H1 (cell line): Measurements from ENCODE around the gene ADAMTS17. TPM values are rescaled to one million over a fixed set of nuclear protein-coding genes. Genes with fewer than 3 reads are reported as not detected.

Source experiments
- CTCF ChIA-PET: fragments of 300-600 bp; sonication (Branson Sonifier 250); formaldehyde crosslinking; loops from one replicate; lab custom pipeline; 2021; ENCODE audit not compliant: partially characterized antibody; lab: Charles Lee
- POLR2A ChIA-PET: fragments of 300-600 bp; sonication (Branson Sonifier 250); formaldehyde crosslinking; loops from one replicate; lab custom pipeline; 2021; ENCODE audit warnings: inconsistent platforms; ENCODE audit not compliant: partially characterized antibody; lab: Charles Lee
- DNase-seq, 2 experiments: peaks; one replicate each; pipeline versions ENCODE4 v3.0.0 to v3.0.0-alpha.2; 2010 to 2022; ENCODE audit warnings: low spot score in 2 of 2, low read depth in 1 of 2, mixed read lengths in 1 of 2
- FAIRE-seq: peaks from 2 replicates; lab custom pipeline; 2011; peaks lifted over from hg19 to GRCh38; lab: Jason Lieb, UNC
- H2AFZ ChIP-seq: 2 replicates; pipeline ENCODE4 v1.8.1; 2012; ENCODE audit warnings: low read length, inconsistent platforms
- H2AK5ac ChIP-seq: 2 replicates; pipeline ENCODE4 v1.6.1; 2013; ENCODE audit warnings: low read depth, low read length
- H2BK120ac ChIP-seq: replicated peaks from 2 replicates; pipeline ENCODE3; 2013; ENCODE audit warnings: low read depth, low read length, inconsistent platforms
- H2BK12ac ChIP-seq: 2 replicates; pipeline ENCODE4 v1.6.1; 2013; ENCODE audit warnings: low read depth, low read length
- H2BK15ac ChIP-seq: 2 replicates; pipeline ENCODE4 v1.6.1; 2013; ENCODE audit warnings: low read length
- H2BK20ac ChIP-seq: 2 replicates; pipeline ENCODE4 v1.6.1; 2013; ENCODE audit warnings: low read length
- H2BK5ac ChIP-seq: 2 replicates; pipeline ENCODE4 v1.6.1; 2013; ENCODE audit warnings: low read depth, low read length
- H3K14ac ChIP-seq: 2 replicates; pipeline ENCODE4 v1.6.1; 2013; ENCODE audit warnings: inconsistent platforms; ENCODE audit not compliant: insufficient read length
- H3K18ac ChIP-seq: 2 replicates; pipeline ENCODE4 v1.6.1; 2013; ENCODE audit warnings: low read length; ENCODE audit errors: extremely low read depth
- H3K23ac ChIP-seq: 2 replicates; pipeline ENCODE4 v1.6.1; 2013; ENCODE audit warnings: inconsistent platforms; ENCODE audit not compliant: insufficient read length
- H3K23me2 ChIP-seq: 2 replicates; pipeline ENCODE4 v1.6.1; 2013; ENCODE audit warnings: low read depth, low read length
- H3K27ac ChIP-seq: 2 replicates; pipeline ENCODE4 v1.6.1; 2011; ENCODE audit warnings: low read depth, low read length, inconsistent platforms
- H3K27me3 ChIP-seq, 4 experiments: replicated peaks in 1 of 4; 1 replicate in 1 of 4; 2 replicates in 3 of 4; pipeline versions ENCODE4 v1.6.1 to v1.8.1; 2011 to 2013; ENCODE audit warnings: low read length in 3 of 4, mild to moderate bottlenecking in 3 of 4, inconsistent platforms in 2 of 4, mixed read lengths in 2 of 4, moderate library complexity in 1 of 4; ENCODE audit not compliant: control insufficient read depth in 3 of 4, insufficient read depth in 3 of 4; ENCODE audit errors: extremely low read depth in 1 of 4
- H3K36me3 ChIP-seq, 4 experiments: 2 replicates each; pipeline versions ENCODE4 v1.6.1 to v1.8.1; 2011 to 2013; ENCODE audit warnings: mild to moderate bottlenecking in 4 of 4, low read length in 3 of 4, moderate library complexity in 2 of 4, control low read depth in 1 of 4, inconsistent platforms in 1 of 4; ENCODE audit not compliant: insufficient read depth in 4 of 4, control insufficient read depth in 2 of 4
- H3K4ac ChIP-seq: replicated peaks from 2 replicates; pipeline ENCODE3; 2013; ENCODE audit warnings: low read length, low read depth, mixed read lengths, inconsistent platforms; ENCODE audit not compliant: insufficient read length
- H3K4me1 ChIP-seq, 4 experiments: replicated peaks in 1 of 4; 1 replicate in 1 of 4; 2 replicates in 3 of 4; pipeline versions ENCODE4 v1.6.1 to v1.8.1; 2011 to 2013; ENCODE audit warnings: low read length in 3 of 4, inconsistent platforms in 2 of 4, mixed read lengths in 1 of 4; ENCODE audit not compliant: insufficient read depth in 4 of 4, control insufficient read depth in 3 of 4
- H3K4me2 ChIP-seq, 2 experiments: 2 replicates each; pipeline versions ENCODE4 v1.6.1 to v1.8.1; 2011 to 2013; ENCODE audit warnings: low read depth in 2 of 2, low read length in 2 of 2, control low read depth in 1 of 2, inconsistent platforms in 1 of 2, mild to moderate bottlenecking in 1 of 2; ENCODE audit not compliant: insufficient read depth in 1 of 2
- H3K4me3 ChIP-seq, 4 experiments: fragments of 200-600, 300-600 bp in 1 of 4; sonication (generic), shearing (Covaris generic), sonication (Bioruptor Twin) in 1 of 4; 2 replicates each; pipeline versions ENCODE4 v1.5.1 to v1.8.1; 2011 to 2016; ENCODE audit warnings: low read length in 4 of 4, low read depth in 3 of 4, control low read depth in 2 of 4, inconsistent platforms in 2 of 4, mild to moderate bottlenecking in 2 of 4, mixed read lengths in 1 of 4, moderate library complexity in 1 of 4; ENCODE audit not compliant: insufficient read depth in 2 of 4; ENCODE audit errors: extremely low read depth in 1 of 4
- H3K56ac ChIP-seq: replicated peaks from 2 replicates; pipeline ENCODE3; 2013; ENCODE audit warnings: low read depth, mild to moderate bottlenecking, mixed read lengths, low read length, inconsistent platforms; ENCODE audit not compliant: insufficient read length
- H3K79me1 ChIP-seq: 2 replicates; pipeline ENCODE4 v1.6.1; 2013; ENCODE audit warnings: low read depth, low read length, control low read depth
- H3K79me2 ChIP-seq, 2 experiments: 2 replicates each; pipeline versions ENCODE4 v1.6.1 to v1.8.1; 2012 to 2013; ENCODE audit warnings: low read length in 2 of 2, mild to moderate bottlenecking in 2 of 2, inconsistent platforms in 1 of 2; ENCODE audit not compliant: insufficient read depth in 2 of 2, control insufficient read depth in 1 of 2
- H3K9ac ChIP-seq, 4 experiments: replicated peaks in 1 of 4; 1 replicate in 1 of 4; 2 replicates in 3 of 4; pipeline versions ENCODE4 v1.6.1 to v1.8.1; 2011 to 2013; ENCODE audit warnings: low read depth in 3 of 4, low read length in 3 of 4, control low read depth in 2 of 4, mild to moderate bottlenecking in 2 of 4, moderate library complexity in 2 of 4, inconsistent platforms in 1 of 4; ENCODE audit errors: extremely low read depth in 1 of 4
- H3K9me3 ChIP-seq, 2 experiments: 2 replicates each; pipeline versions ENCODE4 v1.6.1 to v1.8.1; 2012 to 2013; ENCODE audit warnings: mild to moderate bottlenecking in 2 of 2, moderate library complexity in 2 of 2, control low read depth in 1 of 2, inconsistent platforms in 1 of 2, low read depth in 1 of 2, low read length in 1 of 2, mixed read lengths in 1 of 2; ENCODE audit not compliant: insufficient read depth in 2 of 2
- H4K20me1 ChIP-seq, 2 experiments: replicated peaks in 1 of 2; 2 replicates each; pipeline versions ENCODE3 to v1.8.1; 2011 to 2013; ENCODE audit warnings: inconsistent platforms in 2 of 2, low read length in 2 of 2, mild to moderate bottlenecking in 1 of 2; ENCODE audit not compliant: insufficient read depth in 2 of 2, control insufficient read depth in 1 of 2
- H4K5ac ChIP-seq: 2 replicates; pipeline ENCODE4 v1.6.1; 2013; ENCODE audit warnings: low read length, low read depth, mixed read lengths, inconsistent platforms; ENCODE audit not compliant: insufficient read length
- H4K8ac ChIP-seq: 2 replicates; pipeline ENCODE4 v1.8.0; 2013; ENCODE audit warnings: mild to moderate bottlenecking, moderate library complexity, low read length, inconsistent platforms; ENCODE audit not compliant: insufficient read depth; ENCODE audit errors: extremely low read depth
- H4K91ac ChIP-seq: replicated peaks from 2 replicates; pipeline ENCODE3; 2013; ENCODE audit warnings: low read length, mixed read lengths, inconsistent platforms; ENCODE audit not compliant: insufficient read length
- ASH2L ChIP-seq: fragments of 200-600, 300-600 bp; sonication (generic); IDR thresholded peaks from one replicate; pipeline ENCODE4 v1.7.1; 2017; ENCODE audit warnings: low read length
- POU5F1 ChIP-seq: IDR thresholded peaks from 2 replicates; pipeline ENCODE4 v1.6.1; 2011; ENCODE audit warnings: low read depth, mild to moderate bottlenecking, low read length, moderate library complexity
- RFX5 ChIP-seq: IDR thresholded peaks from 2 replicates; pipeline ENCODE4 v1.6.1; 2011; ENCODE audit warnings: low read depth, low read length, improper control_type of control experiment, borderline replicate concordance
- SIN3A ChIP-seq, 2 experiments: IDR thresholded peaks in 1 of 2; conservative IDR thresholded peaks in 1 of 2; 2 replicates each; pipeline ENCODE4 v1.6.1; 2011 to 2012; ENCODE audit warnings: low read length in 2 of 2, improper control_type of control experiment in 1 of 2, low read depth in 1 of 2, mild to moderate bottlenecking in 1 of 2
- WGBS, 2 experiments: shearing (Covaris generic) in 1 of 2; methylation state at CpG; one replicate each; pipeline versions ENCODE4 v1.1.6 to v1.1.7; 2013 to 2015; ENCODE audit warnings: low lambda C conversion rate in 2 of 2, mixed read lengths in 2 of 2, inconsistent platforms in 1 of 2, low coverage in 1 of 2, missing lambda C conversion rate in 1 of 2; ENCODE audit not compliant: insufficient replicate concordance in 2 of 2, insufficient coverage in 1 of 2, insufficient read length in 1 of 2; ENCODE audit errors: extremely low coverage in 1 of 2, missing lambda C conversion rate in 1 of 2; 5-methylcytosine and 5-hydroxymethylcytosine counted together
- polyA plus RNA-seq, 7 experiments: library from polyadenylated mRNA; depleted of rRNA in 3 of 7; stranded (reverse) in 5 of 7; unstranded in 2 of 7; fragments of >200 nt in 5 of 7; fragments of 200-250 nt in 2 of 7; gene quantifications; 1 replicate in 5 of 7; 2 replicates in 1 of 7; 4 replicates in 1 of 7; pipeline versions ENCODE4 v1.2.1 to v1.2.3, GENCODE V29; 2011 to 2013; ENCODE audit warnings: missing spikeins in 2 of 7, mixed read lengths in 2 of 7
- total RNA-seq: library from RNA; stranded (reverse); fragmentation: NEBNext Ultra II Directional; extraction: Animal tissue kit (Norgen Biotek cat#: 25700); gene quantifications from 2 replicates; pipeline ENCODE4 v1.2.1, GENCODE V29; 2021
- TF ChIP-seq, protein P1 (sequence below), 3 experiments: IDR thresholded peaks; 1 replicate in 2 of 3; 2 replicates in 1 of 3; pipeline versions ENCODE4 v1.5.1 to v1.6.1; 2011; ENCODE audit warnings: low read length in 3 of 3, mild to moderate bottlenecking in 3 of 3, inconsistent platforms in 2 of 3, low read depth in 1 of 3, moderate library complexity in 1 of 3; ENCODE audit not compliant: insufficient read depth in 1 of 3; ENCODE audit errors: control extremely low read depth in 1 of 3
- TF ChIP-seq, protein P2 (sequence below): IDR thresholded peaks from 2 replicates; pipeline ENCODE4 v1.6.1; 2011; ENCODE audit warnings: low read depth, mild to moderate bottlenecking, low read length; ENCODE audit not compliant: insufficient read depth

The ADAMTS17 gene
- total and polyA plus RNA-seq, 2 of the 8 experiments (the other 6 are each of a cell fraction or from before 2014, with no cell fraction given) = 0.51 to 1.7 TPM

DNA sequence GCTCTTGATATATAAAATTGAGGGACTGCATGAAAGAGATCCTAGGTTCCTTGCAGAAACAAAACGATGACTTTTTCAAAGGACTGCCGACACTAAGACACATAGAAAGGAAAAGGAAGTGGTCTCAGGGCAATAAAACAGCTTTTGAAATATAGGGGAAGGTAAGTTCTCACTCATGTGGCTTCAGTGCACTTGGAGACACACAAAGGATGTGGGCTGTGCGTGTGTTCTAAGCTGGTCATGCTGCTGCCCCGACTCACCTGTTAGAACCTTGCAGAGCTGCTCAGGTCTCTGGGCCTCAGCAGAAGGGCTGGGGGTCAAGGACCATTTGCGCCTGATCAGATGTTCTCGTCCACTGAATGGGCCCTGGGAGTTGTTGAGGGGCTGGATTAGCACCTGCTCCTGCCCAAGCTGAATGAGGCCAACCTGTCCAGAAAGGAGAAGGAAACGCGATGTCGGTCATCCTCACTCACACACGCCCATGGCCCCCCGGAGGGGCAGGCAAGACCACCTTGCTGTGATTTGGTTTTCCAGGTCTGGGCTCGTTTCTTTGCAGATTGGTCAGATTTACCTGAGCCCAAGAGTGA, 11.1 kb downstream of the ADAMTS17 start:
- FAIRE-seq (no peak), DNase-seq (no peak)
- no peak overlapping the region for H3K14ac ChIP-seq
- no peak overlapping the region for H3K4ac ChIP-seq
- no peak overlapping the region for H4K8ac ChIP-seq
- no peaks in the 10 kb centered on the region for H3K23me2 ChIP-seq
- H2BK120ac ChIP-seq = no peak overlapping the region
- 92% methylated on average over 12 of the region's 12 CpGs; no CpG with 5 or more reads in 1 of the 2 experiments for whole genome bisulfite sequencing, 2 experiments
- H3K23ac ChIP-seq = no peak overlapping the region
- H3K4me3 ChIP-seq = no peak overlapping the region
- no peak overlapping the region for H2AK5ac ChIP-seq
- H3K27me3 ChIP-seq = peaks cover 0 to 3% (median 0%) of the 10 kb centered on the region in 4 experiments; a peak in 1 of 7 replicates
- peaks cover 0 to 6% (median 1%) of the 10 kb centered on the region in 4 experiments; a peak in 3 of 7 replicates for H3K4me1 ChIP-seq
- H3K18ac ChIP-seq = no peak overlapping the region
- no peaks in the 10 kb centered on the region for H3K79me1 ChIP-seq
- no peak overlapping the region for H4K5ac ChIP-seq
- H3K36me3 ChIP-seq = no peaks in the 10 kb centered on the region
- H3K9me3 ChIP-seq = no peaks in the 10 kb centered on the region
- H3K79me2 ChIP-seq = no peaks in the 10 kb centered on the region
- no peak overlapping the region for H3K27ac ChIP-seq
- H2BK15ac ChIP-seq = no peak overlapping the region
- TF ChIP-seq RFX5 (no peak), POU5F1 (no peak), ASH2L (no peak), SIN3A (conservative IDR thresholded peaks at IDR 0.05 in 1 of 2, IDR thresholded peaks at IDR 0.05 in 1 of 2; ENCODE audit: low read depth in 1 of 2, low read length in 2 of 2) (no peak)
- TF ChIP-seq, protein P1, sequence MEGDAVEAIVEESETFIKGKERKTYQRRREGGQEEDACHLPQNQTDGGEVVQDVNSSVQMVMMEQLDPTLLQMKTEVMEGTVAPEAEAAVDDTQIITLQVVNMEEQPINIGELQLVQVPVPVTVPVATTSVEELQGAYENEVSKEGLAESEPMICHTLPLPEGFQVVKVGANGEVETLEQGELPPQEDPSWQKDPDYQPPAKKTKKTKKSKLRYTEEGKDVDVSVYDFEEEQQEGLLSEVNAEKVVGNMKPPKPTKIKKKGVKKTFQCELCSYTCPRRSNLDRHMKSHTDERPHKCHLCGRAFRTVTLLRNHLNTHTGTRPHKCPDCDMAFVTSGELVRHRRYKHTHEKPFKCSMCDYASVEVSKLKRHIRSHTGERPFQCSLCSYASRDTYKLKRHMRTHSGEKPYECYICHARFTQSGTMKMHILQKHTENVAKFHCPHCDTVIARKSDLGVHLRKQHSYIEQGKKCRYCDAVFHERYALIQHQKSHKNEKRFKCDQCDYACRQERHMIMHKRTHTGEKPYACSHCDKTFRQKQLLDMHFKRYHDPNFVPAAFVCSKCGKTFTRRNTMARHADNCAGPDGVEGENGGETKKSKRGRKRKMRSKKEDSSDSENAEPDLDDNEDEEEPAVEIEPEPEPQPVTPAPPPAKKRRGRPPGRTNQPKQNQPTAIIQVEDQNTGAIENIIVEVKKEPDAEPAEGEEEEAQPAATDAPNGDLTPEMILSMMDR (IDR thresholded peaks at IDR 0.05; ENCODE audit: control extremely low read depth in 1 of 3, insufficient read depth in 1 of 3, low read depth in 1 of 3, low read length in 3 of 3) = no peak
- TF ChIP-seq, protein P2, sequence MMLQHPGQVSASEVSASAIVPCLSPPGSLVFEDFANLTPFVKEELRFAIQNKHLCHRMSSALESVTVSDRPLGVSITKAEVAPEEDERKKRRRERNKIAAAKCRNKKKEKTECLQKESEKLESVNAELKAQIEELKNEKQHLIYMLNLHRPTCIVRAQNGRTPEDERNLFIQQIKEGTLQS = no peak
- ChIA-PET CTCF (interaction anchor here (0.7 to 11.5 kb wide), 4 partner anchors 9 to 587 kb away, joined by 3 to 112 read pairs (median 8); no protein-coding TSS in a partner anchor), POLR2A (interaction anchor here (0.9 kb wide), 1 partner anchor 402 kb away, joined by 3 read pairs; no protein-coding TSS in a partner anchor)
- no peaks in the 10 kb centered on the region for H4K20me1 ChIP-seq
- H4K91ac ChIP-seq = no peak overlapping the region
- no peak overlapping the region for H2BK12ac ChIP-seq
- H3K4me2 ChIP-seq = no peak overlapping the region
- H3K56ac ChIP-seq = no peak overlapping the region
- H3K9ac ChIP-seq = no peak overlapping the region
- H2BK5ac ChIP-seq = no peak overlapping the region
- H2AFZ ChIP-seq = no peak overlapping the region
- no peak overlapping the region for H2BK20ac ChIP-seq
